Fibroblast of the aortic adventitia (primary cell): Measurements from ENCODE around the gene SCN3A. TPM values are rescaled to one million over a fixed set of nuclear protein-coding genes. Genes with fewer than 3 reads are reported as not detected.
A peak's percentile ranks its signal among the peaks of the same experiment; 100 is the strongest.

Source experiments
- DNase-seq: peaks from one replicate; pipeline ENCODE4 v3.0.0-alpha.2; 2010; ENCODE audit warnings: low read depth
- H3K4me3 ChIP-seq: 2 replicates; pipeline ENCODE4 v1.5.1; 2011; ENCODE audit warnings: low read depth, mild to moderate bottlenecking, control low read depth, low read length, moderate library complexity
- total RNA-seq: library from RNA; depleted of rRNA; stranded (reverse); fragments of >200 nt; gene quantifications from 2 replicates; pipeline ENCODE4 v1.2.3, GENCODE V29; 2012; ENCODE audit warnings: low replicate concordance
- TF ChIP-seq, protein P1 (sequence below): IDR thresholded peaks from 2 replicates; pipeline ENCODE4 v1.5.1; 2011; ENCODE audit warnings: mild to moderate bottlenecking, low read length, control low read depth, inconsistent platforms; ENCODE audit not compliant: insufficient read depth

SCN3A gene
- total RNA-seq, 1 donor = 102 TPM

DNA sequence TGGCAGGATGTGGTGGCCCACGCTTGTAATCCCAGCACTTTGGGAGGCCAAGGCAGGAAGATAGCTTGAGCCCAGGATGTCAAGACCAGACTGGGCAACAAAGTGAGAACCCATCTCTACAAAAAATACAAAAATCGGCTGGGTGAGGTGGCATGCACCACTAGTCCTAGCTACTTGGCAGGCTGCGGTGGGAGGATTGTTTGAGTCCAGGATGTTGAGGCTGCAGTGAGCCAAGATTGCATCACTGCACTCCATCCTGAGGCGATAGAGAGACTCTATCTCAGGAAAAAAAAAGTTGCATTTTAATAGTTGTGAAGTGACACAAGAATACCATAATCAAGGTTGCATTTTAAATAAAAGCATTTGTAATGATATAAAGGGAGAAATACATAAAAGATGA, 124.4 kb downstream of the SCN3A start:
- peak; percentile 43 for DNase-seq
- TF ChIP-seq, protein P1, sequence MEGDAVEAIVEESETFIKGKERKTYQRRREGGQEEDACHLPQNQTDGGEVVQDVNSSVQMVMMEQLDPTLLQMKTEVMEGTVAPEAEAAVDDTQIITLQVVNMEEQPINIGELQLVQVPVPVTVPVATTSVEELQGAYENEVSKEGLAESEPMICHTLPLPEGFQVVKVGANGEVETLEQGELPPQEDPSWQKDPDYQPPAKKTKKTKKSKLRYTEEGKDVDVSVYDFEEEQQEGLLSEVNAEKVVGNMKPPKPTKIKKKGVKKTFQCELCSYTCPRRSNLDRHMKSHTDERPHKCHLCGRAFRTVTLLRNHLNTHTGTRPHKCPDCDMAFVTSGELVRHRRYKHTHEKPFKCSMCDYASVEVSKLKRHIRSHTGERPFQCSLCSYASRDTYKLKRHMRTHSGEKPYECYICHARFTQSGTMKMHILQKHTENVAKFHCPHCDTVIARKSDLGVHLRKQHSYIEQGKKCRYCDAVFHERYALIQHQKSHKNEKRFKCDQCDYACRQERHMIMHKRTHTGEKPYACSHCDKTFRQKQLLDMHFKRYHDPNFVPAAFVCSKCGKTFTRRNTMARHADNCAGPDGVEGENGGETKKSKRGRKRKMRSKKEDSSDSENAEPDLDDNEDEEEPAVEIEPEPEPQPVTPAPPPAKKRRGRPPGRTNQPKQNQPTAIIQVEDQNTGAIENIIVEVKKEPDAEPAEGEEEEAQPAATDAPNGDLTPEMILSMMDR = no peak
- no peak overlapping the region for H3K4me3 ChIP-seq

DNA sequence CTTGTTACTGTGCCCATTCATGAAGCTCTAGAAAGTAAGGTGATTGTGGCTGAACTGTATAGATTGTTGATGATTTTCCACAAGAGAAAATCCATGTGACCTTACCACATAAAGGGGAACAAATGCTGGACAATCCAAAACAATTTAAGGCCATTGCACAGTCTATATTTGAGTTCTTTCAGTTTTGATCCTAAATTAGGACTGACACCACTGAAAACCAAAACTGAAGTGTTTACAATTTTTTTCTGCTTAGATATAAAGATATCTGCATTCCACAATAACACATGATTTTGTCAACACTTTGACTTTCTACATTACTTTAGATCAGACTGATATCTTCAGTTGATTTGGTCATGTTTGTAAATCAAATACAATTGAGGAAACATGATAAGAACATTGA, 124.9 kb downstream of the SCN3A start:
- TF ChIP-seq, protein P1 = no peak
- DNase-seq = no peak

DNA sequence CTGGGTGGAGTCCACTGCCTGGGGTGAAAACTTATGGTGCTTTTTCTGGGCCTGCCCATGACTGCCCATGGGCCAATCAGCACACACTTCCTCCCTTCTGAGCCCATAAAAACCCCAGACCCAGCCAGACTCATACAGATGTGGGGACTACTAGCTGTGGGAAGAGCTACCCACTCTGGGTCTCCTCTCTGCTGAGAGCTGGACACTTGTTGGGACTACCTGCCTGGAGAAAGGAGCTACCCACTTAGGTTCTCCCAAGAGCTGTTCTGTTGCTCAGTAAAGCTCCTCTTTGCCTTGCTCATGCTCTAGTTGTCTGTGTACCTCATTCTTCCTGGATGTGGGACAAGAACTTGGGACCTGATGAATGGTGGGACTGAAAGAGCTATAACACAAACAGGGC, 129.0 kb downstream of the SCN3A start:
- TF ChIP-seq, protein P1 = no peak
- DNase-seq = no peak
- no peak overlapping the region for H3K4me3 ChIP-seq

More for the DNA sequence above, 124.9 kb downstream of the SCN3A start:
- no peak overlapping the region for H3K4me3 ChIP-seq

DNA sequence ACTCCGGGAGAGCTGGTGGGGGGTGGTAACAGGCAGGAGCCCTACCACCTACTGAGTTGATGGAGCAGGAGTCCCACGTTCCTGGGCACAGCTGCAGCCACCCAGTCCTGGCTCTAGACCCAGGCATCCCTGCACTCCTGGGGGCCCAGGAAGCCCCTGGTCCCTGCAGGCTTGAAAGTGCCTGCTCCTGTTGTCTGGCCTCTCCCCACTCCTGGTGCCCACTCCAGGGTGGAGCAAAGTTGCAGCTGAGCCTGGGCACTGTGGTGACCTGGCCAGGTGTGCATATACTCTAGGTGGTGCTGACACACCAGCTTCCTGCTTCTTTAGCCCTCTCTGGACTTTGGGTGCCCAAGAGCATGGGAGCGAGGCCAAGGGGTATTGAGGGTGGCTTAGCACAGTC, 129.5 kb downstream of the SCN3A start:
- TF ChIP-seq, protein P1 = no peak
- DNase-seq = no peak
- no peak overlapping the region for H3K4me3 ChIP-seq

DNA sequence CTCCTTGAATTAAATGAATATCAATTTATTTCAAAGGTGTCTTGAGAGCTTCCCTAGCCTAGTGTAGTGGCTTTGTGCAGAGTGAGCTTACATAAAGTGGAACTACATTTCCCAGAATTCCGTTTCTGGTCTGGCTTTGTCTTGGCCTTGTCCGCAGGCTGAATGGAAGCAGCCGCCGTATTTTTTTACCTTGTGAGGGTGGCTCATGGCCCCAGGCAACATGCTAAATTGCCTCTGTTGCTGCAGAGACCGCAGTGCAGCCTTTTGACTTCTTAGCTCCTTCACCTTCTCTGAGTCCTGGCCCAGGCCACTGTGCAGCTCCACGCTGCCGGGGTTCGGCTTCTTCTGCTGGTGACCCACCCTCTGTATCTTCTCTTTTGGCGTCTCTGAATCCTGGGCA, 133.8 kb downstream of the SCN3A start:
- TF ChIP-seq, protein P1 = no peak
- H3K4me3 ChIP-seq = no peak overlapping the region
- DNase-seq = no peak

DNA sequence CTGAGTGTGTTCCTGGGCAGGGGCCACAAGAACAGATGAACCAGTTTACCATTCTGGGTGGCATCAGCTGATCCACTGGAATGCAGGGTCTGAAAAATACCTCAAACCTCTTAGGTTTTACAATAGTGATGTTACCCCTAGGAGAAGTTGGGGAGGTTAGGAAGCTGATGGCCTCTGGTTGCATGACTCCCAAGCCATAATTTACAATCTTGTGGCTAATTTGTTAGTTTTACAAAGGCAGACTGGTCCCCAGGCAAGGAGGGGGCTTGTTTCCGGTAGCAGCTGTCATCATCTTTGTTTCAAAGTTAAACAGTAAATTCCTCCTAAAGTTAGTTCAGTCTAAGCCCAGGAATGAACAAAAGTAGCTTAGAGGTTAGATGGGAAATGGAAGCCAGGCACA, 134.7 kb downstream of the SCN3A start:
- TF ChIP-seq, protein P1 = no peak
- DNase-seq = no peak
- no peak overlapping the region for H3K4me3 ChIP-seq

DNA sequence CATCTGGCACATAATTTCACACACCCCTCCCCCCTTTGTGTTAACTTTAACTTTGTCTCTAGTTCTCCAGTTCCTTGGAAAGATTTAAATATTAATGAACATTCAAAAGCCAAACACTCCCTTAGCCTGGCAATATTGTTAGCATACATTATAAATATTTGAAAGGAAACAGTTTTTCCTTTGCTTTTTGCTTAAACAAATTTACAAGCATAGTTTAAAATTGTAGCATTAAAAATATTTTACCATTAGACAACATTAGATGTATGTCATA, 135.4 kb downstream of the SCN3A start:
- DNase-seq = no peak
- H3K4me3 ChIP-seq = no peak overlapping the region
- TF ChIP-seq, protein P1 = no peak
